GM18858 (cell line): ENCODE measurements around the gene THRB.
"Not testable (repeated sequence)": the region's sequence is repeated elsewhere in the genome, so short reads cannot be mapped to it uniquely, and the experiment has no call there.

Source experiments
- ATAC-seq: cut with Tn5 transposase; IDR thresholded peaks from one replicate; pipeline ENCODE4 v1.9.1; 2021; ENCODE audit not compliant: unreplicated experiment

THRB gene

DNA sequence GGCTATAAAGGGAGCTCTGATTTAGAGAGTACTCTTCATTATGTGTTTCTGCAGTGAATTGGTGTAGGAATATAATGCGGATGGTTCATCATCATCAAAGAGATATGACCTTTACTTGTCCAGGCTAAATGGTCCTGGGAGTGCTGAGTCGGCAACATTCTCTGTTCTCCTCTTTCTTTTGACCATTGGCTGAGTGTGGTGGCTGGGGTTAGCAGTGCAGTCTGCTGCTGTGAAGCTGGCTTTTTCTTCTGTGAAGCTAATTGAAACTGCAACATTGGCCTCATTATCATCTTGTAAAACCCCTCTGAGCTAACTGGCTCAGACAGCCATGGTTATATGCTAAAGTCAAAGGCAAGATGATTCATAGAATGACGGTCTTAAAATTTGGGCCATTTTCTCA is 83.8 kb downstream of the THRB start:
- ATAC-seq = no peak

DNA sequence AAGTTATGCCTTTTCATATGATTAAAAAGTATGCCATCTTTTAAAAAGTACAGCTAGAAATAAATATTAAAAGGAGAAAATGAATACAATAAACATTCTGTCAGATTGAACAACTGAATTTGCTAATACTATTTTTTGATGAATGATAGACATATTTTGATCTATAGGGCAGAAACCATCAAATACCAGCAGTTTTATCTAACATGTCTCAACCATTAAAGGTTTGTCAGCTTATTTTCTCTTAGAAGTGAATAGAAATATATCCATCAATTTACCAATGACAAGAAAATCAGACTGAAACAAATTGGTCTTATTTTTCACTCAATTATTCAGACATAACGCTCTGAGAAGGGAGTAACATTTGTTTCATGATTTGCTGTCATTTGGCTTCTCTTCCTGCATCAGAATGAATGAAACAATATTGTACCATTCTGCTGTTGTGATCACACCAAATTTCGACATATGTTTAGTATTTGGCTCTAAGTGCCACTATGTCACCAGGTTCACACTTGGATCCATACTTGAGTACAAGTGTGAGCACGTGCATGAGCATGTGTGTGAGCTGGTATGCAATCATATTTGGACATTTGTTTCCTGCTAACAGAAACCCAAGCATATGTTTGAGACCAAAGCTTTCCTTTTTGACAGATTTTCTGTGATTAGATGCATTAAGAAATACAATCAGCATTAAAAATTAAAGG is 86.5 kb downstream of the THRB start:
- ATAC-seq = no peak

DNA sequence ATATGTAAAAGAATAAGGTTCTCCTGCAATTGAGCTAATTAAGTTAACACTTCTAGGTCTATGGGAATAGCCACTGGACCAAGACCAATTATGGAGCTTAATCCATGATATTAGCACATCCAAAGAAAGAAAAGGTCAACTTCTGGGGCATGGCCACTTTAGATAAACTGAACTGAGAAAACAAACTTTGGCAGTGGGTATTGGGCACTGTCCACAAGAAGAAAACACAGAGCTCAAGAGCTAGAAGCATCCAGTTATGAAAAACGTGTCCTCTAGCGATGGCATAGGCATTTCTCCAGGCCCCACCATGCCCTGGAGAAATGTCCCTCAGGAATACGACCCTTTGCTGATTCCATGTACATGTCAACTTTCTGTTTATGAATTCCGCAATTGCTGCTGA is 87.8 kb downstream of the THRB start:
- ATAC-seq = no peak

DNA sequence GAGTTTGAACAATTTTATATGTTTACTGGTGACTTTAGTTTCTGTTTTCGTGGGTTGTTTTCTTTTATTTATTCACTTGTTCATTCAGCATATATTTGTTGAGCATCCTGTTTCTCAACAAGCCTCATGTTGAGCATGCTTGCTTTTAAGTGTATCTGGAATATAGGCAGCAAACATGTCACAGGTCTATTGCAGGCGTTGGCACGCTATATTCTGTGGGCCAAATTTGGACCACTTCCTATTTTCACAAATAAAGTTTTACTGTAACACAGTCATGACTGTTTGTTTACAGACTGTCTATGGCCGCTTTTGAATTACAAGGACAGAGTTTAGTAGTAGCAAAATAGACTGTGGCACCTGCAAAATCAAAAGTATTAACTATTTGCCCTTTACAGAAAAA is 89.6 kb downstream of the THRB start:
- no peak for ATAC-seq

DNA sequence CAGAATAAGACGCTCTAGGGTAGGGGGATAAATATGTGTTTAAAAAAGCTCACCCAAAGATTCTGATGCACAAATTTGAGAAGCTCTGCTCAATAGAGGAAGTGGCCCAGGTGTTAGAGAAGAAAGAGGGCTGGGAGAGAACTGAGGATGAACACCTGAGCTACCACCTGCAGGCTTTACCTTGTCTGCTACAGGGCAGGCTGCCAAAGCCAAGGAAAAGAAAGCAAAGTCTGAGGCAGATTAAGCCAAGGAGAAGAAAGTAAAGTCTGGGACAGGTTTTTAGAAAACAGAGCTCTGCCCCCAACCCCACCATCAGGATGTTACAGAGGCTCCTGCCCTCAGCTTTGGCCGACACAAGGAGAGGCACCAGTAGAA is 92.9 kb downstream of the THRB start:
- no peak for ATAC-seq

DNA sequence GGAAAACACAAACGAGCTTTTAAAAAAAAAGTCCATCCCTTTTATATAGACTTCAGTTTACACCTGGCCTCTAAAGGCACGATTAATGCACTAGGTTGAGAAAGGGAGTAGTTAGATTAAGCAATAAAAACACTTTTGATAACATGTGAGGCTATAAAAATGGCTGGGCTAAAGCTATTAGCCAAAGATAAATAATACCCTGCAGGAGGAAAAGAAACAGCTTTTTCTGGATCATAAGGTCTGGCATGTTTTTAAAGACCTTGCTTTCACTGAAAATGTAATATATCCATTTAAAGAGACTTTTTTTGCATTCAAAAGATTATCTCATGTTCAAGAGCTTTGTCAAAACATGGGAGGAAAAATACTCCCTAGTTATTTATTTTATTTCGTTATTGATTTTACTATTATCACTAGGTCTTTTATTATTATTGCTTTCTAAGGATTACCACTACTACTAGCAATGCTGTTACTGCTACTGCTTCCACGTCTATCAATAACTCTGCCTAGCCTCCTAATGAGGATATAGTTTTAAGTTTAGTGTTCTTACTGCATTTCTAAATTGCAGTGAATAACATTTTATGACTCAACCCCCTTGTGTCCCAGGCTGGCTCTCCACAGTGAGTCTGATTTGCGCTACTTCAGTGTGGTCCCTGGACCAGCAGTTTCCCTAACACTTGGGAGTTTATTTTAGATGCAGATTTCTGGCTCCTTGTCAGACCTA is 93.4 kb downstream of the THRB start:
- ATAC-seq = no peak

DNA sequence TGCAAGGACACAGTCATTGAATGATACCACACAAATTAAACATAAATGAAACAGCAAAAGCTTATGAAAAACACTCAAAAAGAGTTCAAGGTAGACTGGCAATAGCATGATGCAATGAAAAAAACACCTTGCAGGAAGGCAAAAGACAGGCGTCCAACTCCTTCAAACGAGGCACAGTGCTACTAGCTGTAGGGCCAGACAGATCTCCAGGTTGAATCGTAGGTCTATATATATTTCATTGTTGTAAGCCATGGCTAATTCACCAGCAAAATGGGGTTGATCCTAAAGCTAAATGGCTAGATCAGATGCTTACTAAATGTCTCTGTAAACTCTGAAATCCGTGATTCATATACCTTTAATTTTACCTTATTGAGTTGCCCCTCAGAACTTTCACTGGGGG is 94.2 kb downstream of the THRB start:
- no peak for ATAC-seq

DNA sequence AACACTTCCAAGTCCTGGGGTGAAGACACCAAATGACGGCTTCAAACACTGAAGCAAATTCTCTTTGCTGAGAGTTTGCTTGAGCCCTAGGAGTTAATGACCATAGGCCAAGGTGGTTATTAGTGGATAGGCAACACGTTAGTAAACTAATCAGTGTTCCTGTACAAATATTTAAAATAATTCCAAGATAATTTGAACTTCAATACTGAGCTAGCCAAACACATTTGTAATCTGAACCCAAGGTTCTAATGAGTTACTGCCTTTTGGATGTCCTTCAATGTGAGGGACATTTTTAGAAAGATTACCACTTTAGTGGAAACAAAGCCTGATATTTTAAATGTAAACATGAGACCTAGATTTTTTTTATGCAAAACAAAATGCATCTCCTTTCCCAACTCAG is 94.6 kb downstream of the THRB start:
- ATAC-seq = no peak

DNA sequence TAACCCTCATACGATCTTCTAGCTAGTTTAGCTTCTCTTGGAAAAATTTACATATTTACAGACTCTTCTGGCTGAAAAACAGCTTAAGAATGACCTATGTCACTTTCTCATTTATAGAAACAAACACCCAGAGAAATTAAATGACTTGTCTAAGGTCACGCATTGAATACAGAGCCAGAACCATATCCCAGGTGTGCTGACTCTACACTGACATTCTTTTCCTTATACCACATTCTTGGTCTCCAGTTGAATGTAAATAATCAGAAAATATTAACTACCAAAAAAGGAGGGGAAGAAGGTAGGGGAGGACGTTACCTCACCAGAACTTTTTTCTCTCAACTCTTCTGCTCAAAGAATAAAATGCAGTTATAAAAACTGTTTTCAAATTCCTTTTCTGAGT is 95.0 kb downstream of the THRB start:
- ATAC-seq = no peak

DNA sequence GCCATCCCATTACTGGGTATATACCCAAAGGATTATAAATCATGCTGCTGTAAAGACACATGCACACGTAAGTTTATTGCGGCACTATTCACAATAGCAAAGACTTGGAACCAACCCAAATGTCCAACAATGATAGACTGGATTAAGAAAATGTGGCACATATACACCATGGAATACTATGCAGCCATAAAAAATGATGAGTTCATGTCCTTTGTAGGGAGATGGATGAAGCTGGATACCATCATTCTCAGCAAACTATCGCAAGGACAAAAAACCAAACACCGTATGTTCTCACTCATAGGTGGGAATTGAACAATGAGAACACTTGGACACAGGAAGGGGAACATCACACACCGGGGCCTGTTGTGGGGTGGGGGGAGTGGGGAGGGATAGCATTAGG is 95.9 kb downstream of the THRB start:
- not testable (repeated sequence) for ATAC-seq

DNA sequence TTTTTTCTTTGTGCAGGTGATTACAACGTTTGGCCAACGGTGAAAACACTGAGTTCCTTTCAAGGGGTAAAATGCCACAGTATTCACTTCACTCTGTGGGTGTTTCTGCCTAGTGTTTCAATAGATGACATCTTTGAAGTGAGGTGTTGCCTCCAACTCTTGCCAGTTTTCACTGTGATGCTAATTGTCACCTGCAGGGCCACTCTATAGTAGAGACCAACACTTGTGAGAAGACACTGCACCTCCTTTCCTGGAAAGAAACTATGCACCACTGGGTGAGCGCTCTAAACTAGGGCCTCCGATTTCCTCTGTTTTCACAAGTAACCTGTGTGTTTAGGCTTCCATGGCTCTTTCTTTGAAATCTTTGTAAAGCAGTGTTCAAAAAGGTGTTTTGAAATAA is 98.3 kb downstream of the THRB start:
- no peak for ATAC-seq

DNA sequence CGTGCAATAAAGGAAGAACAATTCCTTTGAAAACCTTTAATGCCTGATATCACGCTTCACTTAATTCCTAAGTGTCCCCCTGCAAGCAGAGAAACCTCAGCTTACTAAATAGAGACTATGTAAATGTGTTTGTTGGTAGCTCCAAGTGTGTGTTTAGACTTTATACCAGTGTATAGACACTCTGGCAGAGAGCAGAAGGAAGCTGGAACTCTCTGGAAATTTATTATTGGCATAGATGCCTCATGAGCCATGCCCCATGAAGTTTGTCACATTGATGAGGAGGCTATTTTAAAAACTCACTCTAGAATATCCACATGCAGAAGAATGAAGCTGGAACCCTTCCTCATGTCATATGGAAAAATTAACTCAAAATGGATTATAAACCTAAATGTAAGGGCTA is 99.9 kb downstream of the THRB start:
- no peak for ATAC-seq

DNA sequence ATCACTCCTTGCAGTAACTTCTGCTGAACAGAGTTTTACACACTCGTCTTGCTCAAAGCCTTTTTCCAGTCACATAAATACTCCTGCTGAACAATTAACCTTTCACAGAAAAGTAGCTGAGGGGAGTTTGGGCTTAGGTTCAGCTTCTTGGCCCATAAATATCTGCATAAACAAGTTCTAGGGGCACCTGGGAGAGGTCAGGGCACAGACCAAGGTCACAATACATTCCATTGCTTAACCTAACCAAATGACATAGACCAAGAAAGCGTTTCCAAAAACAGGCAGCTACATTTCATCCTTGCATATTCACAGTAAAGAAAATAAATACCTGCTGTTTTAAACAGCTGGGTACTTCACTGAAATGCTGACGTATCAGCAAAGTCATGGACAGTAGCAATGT is 101.3 kb downstream of the THRB start:
- no peak for ATAC-seq

DNA sequence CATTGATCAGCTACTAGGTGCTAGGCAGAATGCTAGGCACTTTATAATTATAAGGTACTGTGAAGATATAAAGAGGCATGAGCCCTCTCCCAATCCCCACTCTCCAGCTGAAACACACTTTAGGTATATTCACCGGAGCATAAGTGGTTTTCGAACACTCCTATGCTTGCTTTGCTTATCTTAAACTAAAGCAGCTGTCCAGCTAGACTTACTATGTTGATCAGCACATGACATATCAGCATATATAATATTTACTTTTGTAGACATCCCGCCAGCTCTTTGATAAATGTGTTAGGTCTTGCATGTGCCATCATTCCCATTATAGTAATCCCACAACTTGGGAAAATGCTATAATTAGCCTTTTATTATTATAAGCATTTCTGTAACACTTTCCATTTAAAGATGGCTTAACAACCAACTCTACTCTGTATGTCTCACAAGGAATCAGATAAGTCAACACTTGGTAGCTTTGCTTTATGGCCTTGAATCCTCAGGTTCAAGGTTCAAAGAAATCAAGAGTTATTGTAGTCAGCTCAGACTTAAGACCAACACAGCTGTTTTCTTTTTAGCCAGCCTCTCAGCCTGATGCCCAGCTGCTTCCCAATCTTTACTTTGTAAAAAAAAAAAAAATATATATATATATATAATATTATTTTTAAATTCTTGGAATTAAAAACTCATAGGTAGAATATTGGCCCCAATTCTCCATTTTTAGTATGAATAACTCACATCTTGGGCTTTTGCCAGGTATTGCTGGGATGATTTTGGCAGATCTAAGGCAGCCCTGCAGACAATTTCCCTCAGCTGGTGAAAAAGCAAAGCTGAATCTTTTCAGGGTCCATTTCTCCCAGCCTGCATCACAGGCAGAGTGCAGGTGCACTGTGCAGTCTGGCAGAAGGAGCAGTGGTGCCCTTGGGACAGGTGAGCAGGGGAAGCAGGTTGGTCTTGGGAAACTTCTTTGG is 104.2 kb downstream of the THRB start:
- no peak for ATAC-seq

DNA sequence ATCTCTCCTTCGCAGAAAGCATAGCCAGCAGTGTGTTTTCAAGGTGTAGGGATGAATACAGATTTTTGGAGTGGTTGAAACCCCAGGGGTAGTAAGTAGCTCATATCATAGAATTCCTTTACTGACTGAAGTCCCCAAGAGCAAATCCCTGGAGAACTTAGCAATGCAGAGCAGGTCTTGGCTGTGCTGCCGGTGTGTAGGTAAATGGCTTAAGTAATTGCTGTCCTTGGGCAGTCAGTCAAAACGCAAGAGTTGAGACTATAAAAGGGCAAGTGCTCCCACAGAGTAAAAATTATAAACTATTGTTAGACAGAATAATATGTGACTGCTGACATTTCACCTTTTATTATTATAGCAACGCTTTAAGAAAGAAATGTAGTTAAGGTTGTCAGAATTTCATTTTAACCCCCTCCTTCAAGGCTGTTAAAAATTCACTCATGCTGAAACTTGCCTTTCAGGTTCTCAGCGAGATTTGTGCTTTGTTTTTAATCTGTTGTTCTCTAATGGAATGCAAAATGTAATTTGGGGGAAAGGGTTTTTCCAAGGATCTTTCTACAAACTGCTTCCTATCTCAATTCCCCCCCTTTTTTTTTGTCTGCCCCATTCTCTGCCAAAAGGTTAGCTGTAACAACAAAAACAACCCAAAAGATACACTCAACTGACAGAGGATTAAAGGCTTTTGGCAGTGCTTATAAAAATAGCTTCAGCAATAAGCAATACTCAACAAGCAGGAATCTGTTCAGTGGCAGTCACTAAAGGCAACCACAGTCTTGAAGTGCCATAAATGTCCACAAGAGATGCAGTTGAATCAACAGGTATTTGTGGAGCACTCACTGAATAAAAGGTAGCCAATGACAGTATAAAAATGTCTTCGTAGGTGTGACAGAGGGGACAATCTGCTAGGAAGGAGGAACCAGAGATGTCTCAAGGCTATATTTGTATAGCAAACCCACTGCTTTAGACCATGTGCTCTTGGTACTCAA is 105.3 kb downstream of the THRB start:
- no peak for ATAC-seq

DNA sequence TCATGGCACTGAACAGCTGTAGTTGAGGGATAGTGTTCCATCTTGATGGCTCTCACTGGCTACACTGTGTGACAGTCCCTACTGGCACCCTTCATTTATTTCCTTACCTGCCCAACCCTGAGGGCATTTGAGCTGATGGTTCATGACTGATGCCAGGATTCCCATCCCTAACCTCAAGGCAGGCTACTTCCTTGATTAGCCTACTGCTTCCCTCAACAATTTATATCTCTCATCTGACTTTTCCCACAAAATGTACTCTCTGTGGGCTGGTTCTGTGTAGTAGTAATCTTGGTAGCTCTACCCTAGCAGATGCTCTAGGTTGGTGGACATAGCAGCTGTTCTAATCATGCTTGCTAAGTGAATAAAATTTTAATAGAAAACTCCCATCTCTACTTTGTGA is 106.0 kb downstream of the THRB start:
- ATAC-seq = no peak

DNA sequence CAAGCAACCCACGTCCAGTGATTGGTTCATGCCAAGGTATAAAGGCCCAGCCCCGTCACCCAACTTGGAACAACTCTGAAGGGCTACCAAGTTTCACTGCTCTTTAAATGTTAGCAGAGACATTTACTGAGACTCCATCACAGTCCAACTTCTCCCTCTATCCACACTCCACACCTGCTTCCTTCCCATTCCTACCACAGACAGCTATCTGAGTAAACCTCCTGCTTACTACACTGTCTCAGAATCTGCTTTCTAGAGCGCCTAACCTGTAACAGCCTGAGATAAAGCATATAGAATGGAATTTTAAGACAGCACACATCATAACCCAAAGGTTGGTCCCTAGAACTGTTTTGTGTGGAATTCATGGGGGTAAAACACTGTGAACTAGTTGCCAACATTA is 106.5 kb downstream of the THRB start:
- ATAC-seq = no peak

DNA sequence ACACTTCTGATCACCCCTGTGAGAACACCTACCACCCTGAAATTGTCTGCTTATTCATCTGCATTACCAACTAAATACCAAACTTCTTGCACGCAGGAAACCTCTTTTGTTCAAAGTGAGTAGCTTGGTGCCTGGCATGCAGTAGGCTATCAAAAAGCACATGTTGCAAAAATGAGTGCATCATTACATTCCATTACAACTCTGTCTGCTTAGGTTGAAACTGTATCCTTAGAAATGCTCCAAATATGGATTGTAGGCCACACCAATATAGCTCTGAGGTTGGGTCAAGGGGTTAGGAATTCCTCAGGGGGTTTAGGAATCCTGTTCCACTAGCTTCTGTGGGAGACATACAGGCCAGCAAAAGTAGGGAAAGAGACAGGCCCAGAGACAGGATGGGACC is 107.2 kb downstream of the THRB start:
- no peak for ATAC-seq

DNA sequence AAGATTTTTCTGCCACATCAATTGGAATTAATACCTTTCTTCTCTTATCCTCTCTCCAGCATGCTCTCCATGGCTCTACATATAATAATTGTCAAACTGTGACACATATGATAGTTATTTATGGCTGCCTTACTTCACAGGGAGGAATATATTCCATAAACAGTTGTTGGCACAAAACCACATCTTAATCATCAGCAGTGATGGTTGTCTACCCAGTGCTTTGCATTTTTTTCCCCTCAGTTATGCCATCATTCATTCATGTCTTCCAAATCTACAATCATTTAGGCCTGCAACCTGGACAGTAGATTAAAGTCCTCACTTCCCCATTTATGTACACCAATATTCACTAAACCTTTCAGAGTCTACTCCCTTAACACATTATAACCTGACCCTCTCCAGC is 107.7 kb downstream of the THRB start:
- ATAC-seq = no peak

DNA sequence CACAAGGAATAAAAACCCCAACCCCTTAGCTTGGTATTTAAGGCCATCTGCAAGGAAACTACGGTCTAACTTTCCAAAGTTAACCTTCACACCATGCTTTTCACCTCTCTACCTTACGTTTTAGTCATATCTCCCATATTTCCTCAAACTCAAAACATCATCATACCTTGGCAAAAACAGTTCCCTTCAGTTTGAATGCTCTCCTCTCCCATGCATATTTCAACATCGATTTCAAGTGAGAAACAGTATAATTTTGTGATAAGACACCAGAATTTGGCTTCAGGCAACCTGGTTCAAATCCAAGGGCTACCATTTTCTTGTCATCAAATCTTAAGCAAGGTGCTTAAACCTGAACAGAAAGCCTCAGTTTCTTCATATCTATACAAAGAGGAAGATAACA is 108.2 kb downstream of the THRB start:
- ATAC-seq = no peak
